ENCODE measurements around the gene MAGI2. TPM values are rescaled to one million over a fixed set of nuclear protein-coding genes. Genes with fewer than 3 reads are reported as not detected.

MAGI2 gene
- total RNA-seq, 3 donors from 2014 or later (not counting 1 experiment from before 2014, with no cell fraction given), result 0.09 to 0.48 (median 0.27) TPM

DNA sequence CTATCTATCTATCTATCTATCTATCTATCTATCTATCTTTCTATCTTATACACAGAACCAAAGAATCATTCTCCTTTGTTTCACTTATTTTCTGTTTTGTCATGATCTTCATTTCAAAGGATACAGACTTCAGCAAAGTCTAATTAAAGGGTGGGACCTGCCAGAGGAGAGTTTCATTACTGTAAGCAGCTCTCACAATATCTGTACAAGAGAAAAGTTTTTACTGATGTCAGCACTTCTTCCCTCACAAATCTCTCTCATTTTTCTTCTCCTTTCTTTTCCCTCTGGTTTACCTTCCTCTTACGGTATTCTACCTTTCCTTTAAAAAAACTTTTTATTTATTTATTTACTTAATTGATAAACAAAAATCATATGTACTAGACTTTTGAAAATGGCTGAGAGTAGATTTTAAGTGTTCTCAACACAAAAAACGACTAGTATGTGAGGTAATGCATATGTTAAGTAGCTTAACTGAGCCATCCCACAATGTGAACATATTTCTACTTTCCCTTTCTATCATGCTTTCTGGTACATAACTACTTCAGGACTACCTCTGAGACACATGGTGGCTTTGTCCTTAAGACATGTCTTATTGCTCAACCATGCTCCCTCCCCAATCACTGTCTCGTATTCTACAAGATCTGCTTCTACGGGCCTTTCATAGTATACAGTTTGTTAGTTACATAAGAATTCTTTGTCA, 955.6 kb downstream of the MAGI2 start:
- Histone ChIP-seq H3K4me1 (ENCODE audit: control insufficient read depth, insufficient read depth, low read length) (no peaks in the 10 kb centered on the region), H3K27me3 (ENCODE audit: control insufficient read depth, insufficient read depth, low read length) (no peaks in the 10 kb centered on the region), H3K4me3 (ENCODE audit: low read length) (no peak overlapping the region), H3K36me3 (ENCODE audit: control insufficient read depth, insufficient read depth, low read length) (no peaks in the 10 kb centered on the region), H3K27ac (ENCODE audit: low read length) (no peak overlapping the region), H3K9me3 (ENCODE audit: control insufficient read depth, insufficient read depth, low read length) (no peaks in the 10 kb centered on the region)
- H3K36me3 Mint-ChIP-seq, result no peaks in the 10 kb centered on the region
- no peak overlapping the region for H3K27ac Mint-ChIP-seq
- H3K27me3 Mint-ChIP-seq (ENCODE audit: low read depth in 2 of 2), result no peaks in the 10 kb centered on the region
- no peak for DNase-seq
- peaks cover 3 to 9% of the 10 kb centered on the region in 2 donors for H3K9me3 Mint-ChIP-seq
- intact Hi-C loops (cut with micrococcal nuclease), result loop anchor here (10.0 kb wide), 1 partner anchor 57 kb away; no protein-coding TSS in a partner anchor
- TF ChIP-seq, protein P1, sequence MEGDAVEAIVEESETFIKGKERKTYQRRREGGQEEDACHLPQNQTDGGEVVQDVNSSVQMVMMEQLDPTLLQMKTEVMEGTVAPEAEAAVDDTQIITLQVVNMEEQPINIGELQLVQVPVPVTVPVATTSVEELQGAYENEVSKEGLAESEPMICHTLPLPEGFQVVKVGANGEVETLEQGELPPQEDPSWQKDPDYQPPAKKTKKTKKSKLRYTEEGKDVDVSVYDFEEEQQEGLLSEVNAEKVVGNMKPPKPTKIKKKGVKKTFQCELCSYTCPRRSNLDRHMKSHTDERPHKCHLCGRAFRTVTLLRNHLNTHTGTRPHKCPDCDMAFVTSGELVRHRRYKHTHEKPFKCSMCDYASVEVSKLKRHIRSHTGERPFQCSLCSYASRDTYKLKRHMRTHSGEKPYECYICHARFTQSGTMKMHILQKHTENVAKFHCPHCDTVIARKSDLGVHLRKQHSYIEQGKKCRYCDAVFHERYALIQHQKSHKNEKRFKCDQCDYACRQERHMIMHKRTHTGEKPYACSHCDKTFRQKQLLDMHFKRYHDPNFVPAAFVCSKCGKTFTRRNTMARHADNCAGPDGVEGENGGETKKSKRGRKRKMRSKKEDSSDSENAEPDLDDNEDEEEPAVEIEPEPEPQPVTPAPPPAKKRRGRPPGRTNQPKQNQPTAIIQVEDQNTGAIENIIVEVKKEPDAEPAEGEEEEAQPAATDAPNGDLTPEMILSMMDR (IDR thresholded peaks at IDR 0.05), result no peak
- H3K4me1 Mint-ChIP-seq, result no peaks in the 10 kb centered on the region
- 80% methylated on average over 1 of the region's 4 CpGs for WGBS (ENCODE audit: insufficient coverage)
- no peak for ATAC-seq
- H3K4me3 Mint-ChIP-seq, result no peak overlapping the region

DNA sequence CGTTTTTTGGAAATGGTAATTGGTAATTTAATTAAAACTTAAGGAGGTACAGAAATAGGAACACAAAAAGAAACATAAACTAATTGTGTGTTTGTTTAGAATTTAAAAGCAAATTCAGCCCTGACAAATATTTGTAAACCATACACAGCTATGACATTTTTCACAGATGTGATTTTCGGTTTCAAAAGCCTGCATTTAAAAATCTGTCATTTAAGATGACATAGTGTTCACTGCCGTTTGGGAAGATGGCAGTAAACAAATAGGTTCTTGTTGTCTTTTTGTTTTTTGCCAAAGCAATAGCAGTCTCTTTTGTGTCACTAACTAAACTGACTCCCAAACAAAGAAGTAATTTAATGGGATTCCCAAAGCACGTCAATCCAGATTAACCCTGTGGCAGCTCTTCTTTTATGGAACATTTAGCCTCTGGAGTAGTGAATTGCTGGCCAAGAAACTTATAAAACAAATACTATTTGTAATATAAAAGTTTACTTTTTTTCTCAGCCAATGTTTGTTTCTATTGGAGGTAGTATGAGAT, 957.3 kb downstream of the MAGI2 start:
- no peaks in the 10 kb centered on the region for H3K27me3 Mint-ChIP-seq (ENCODE audit: low read depth in 2 of 2)
- Histone ChIP-seq H3K4me3 (ENCODE audit: low read length) (no peak overlapping the region), H3K27me3 (ENCODE audit: control insufficient read depth, insufficient read depth, low read length) (no peaks in the 10 kb centered on the region), H3K36me3 (ENCODE audit: control insufficient read depth, insufficient read depth, low read length) (no peaks in the 10 kb centered on the region), H3K9me3 (ENCODE audit: control insufficient read depth, insufficient read depth, low read length) (no peaks in the 10 kb centered on the region), H3K27ac (ENCODE audit: low read length) (no peak overlapping the region), H3K4me1 (ENCODE audit: control insufficient read depth, insufficient read depth, low read length) (no peaks in the 10 kb centered on the region)
- intact Hi-C loops (cut with micrococcal nuclease), result loop anchor here (10.0 kb wide), 1 partner anchor 59 kb away; no protein-coding TSS in a partner anchor
- no peak overlapping the region for H3K27ac Mint-ChIP-seq
- no peaks in the 10 kb centered on the region for H3K36me3 Mint-ChIP-seq
- DNase-seq (no peak), ATAC-seq (no peak)
- TF ChIP-seq, protein P1 (IDR thresholded peaks at IDR 0.05), result no peak
- H3K9me3 Mint-ChIP-seq, result peaks cover 0 to 6% of the 10 kb centered on the region in 2 donors
- 59% methylated on average over 2 of the region's 4 CpGs for WGBS (ENCODE audit: insufficient coverage)
- H3K4me1 Mint-ChIP-seq, result no peaks in the 10 kb centered on the region
- no peak overlapping the region for H3K4me3 Mint-ChIP-seq

DNA sequence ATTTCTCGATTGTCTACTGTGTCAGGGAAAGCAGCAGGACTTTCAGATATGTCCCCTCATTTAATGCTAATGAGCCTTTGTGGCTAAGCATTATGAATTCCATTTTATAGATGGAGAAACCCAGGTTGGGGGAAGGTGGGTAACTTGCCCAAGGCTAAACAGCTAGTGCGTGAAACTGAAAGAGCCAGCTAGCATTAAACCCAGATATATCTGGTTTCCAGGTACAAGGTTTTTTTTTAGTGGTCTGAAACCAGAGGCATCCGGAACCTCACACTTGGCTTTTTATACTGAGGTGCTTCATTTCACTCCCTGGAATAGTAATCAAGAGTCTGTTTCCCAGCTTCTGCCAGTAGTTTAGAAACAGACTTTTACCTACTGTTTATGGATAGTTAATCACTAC, 960.1 kb downstream of the MAGI2 start:
- peaks cover 0 to 3% of the 10 kb centered on the region in 2 donors for H3K9me3 Mint-ChIP-seq
- TF ChIP-seq, protein P1 (IDR thresholded peaks at IDR 0.05), result no peak
- Histone ChIP-seq H3K27ac (ENCODE audit: low read length) (no peak overlapping the region), H3K4me3 (ENCODE audit: low read length) (no peak overlapping the region), H3K4me1 (ENCODE audit: control insufficient read depth, insufficient read depth, low read length) (no peaks in the 10 kb centered on the region), H3K27me3 (ENCODE audit: control insufficient read depth, insufficient read depth, low read length) (no peaks in the 10 kb centered on the region), H3K9me3 (ENCODE audit: control insufficient read depth, insufficient read depth, low read length) (no peaks in the 10 kb centered on the region), H3K36me3 (ENCODE audit: control insufficient read depth, insufficient read depth, low read length) (no peaks in the 10 kb centered on the region)
- WGBS (ENCODE audit: insufficient coverage), result 98% methylated on average over 3 of the region's 3 CpGs
- H3K27ac Mint-ChIP-seq, result no peak overlapping the region
- DNase-seq (no peak), ATAC-seq (no peak)
- H3K4me1 Mint-ChIP-seq, result no peaks in the 10 kb centered on the region
- H3K4me3 Mint-ChIP-seq, result no peak overlapping the region
- H3K27me3 Mint-ChIP-seq (ENCODE audit: low read depth in 2 of 2), result no peaks in the 10 kb centered on the region
- H3K36me3 Mint-ChIP-seq, result no peaks in the 10 kb centered on the region
- intact Hi-C loops (cut with micrococcal nuclease), result loop anchor here (10.0 kb wide), 1 partner anchor 61 kb away; no protein-coding TSS in a partner anchor

Data from natural killer cell (primary cell).